ENCODE measurements around the gene TREH.
"Not testable (repeated sequence)": the region's sequence is repeated elsewhere in the genome, so short reads cannot be mapped to it uniquely, and the experiment has no call there.

- not testable (repeated sequence) for TF ChIP-seq POLR2A (IDR thresholded peaks at IDR 0.05); CTCF (IDR thresholded peaks at IDR 0.05 in 4 of 5, conservative IDR thresholded peaks at IDR 0.05 in 1 of 5)
Measured at GRCh38 chr11:118720078-118720477, 40.6 kb upstream of the TREH start.
